ENCODE data around the gene USP32. TPM values are rescaled to one million over a fixed set of nuclear protein-coding genes. Genes with fewer than 3 reads are reported as not detected.

The USP32 gene
- polyA plus RNA-seq, 3 donors, result 10.1 to 26.6 (median 16.6) TPM

- Histone ChIP-seq H4K20me1 (ENCODE audit: insufficient read depth, low read length) (peaks cover 73% of the 10 kb centered on the region), H3K27me3 (ENCODE audit: control insufficient read depth in 2 of 2, insufficient read depth in 2 of 2, low read length in 2 of 2) (no peaks in the 10 kb centered on the region), H3K9ac (ENCODE audit: insufficient read depth, low read length, poor library complexity, severe bottlenecking) (no peak overlapping the region), H3K4me2 (replicated peaks; ENCODE audit: extremely low read depth, low read length, poor library complexity, severe bottlenecking) (no peak overlapping the region), H3K4me1 (ENCODE audit: control insufficient read depth in 1 of 2, insufficient read depth in 2 of 2, low read length in 2 of 2) (peaks cover 19 to 30% of the 10 kb centered on the region in 2 donors), H3K36me3 (replicated peaks in 1 of 2; ENCODE audit: control insufficient read depth in 1 of 2, insufficient read depth in 2 of 2, low read length in 2 of 2) (no peaks in the 10 kb centered on the region), H3K27ac (ENCODE audit: low read depth in 1 of 2, low read length in 2 of 2) (no peak overlapping the region), H3K4me3 (replicated peaks in 1 of 3; ENCODE audit: low read depth in 2 of 3, low read length in 3 of 3) (no peak overlapping the region), H2AFZ (ENCODE audit: insufficient read depth, low read depth, low read length, poor library complexity, severe bottlenecking) (no peak overlapping the region), H3K79me2 (ENCODE audit: insufficient read depth, low read length) (peaks cover 91% of the 10 kb centered on the region), H3K9me3 (replicated peaks in 1 of 2; ENCODE audit: control insufficient read depth in 1 of 2, insufficient read depth in 1 of 2, low read length in 2 of 2) (no peaks in the 10 kb centered on the region)
- no peaks in the 10 kb centered on the region for H3K27me3 Mint-ChIP-seq (ENCODE audit: low read depth in 3 of 3)
- H3K36me3 Mint-ChIP-seq, result peaks cover 2 to 19% of the 10 kb centered on the region in 2 donors
- H3K4me1 Mint-ChIP-seq, result peaks cover 28% of the 10 kb centered on the region
- WGBS (ENCODE audit: insufficient coverage), result no CpG with 5 or more reads among the region's 4 CpGs
- no peaks in the 10 kb centered on the region for H3K9me3 Mint-ChIP-seq
- TF ChIP-seq CTCF (IDR thresholded peaks at IDR 0.05), result no peak
- H3K27ac Mint-ChIP-seq, result no peak overlapping the region
- no peak for DNase-seq
- intact Hi-C loops (cut with micrococcal nuclease), result loop anchor here in 1 of 2 donors (10.0 kb wide), 1 partner anchor 62 kb away; the partner anchor contains the start of gene CHCT1
- no peak overlapping the region for H3K4me3 Mint-ChIP-seq
These were observed 29.6 kb downstream of the USP32 start for GRCh38 chr17:60362329-60362728.

GRCh38 chr17:60361889-60362288 is 30.0 kb downstream of the USP32 start:
- Histone ChIP-seq H3K79me2 (ENCODE audit: insufficient read depth, low read length) (peaks cover 91% of the 10 kb centered on the region), H3K36me3 (replicated peaks in 1 of 2; ENCODE audit: control insufficient read depth in 1 of 2, insufficient read depth in 2 of 2, low read length in 2 of 2) (no peaks in the 10 kb centered on the region)

More at GRCh38 chr17:60361889-60362288, 30.0 kb downstream of the USP32 start:
- Histone ChIP-seq H3K4me3 (replicated peaks in 1 of 3; ENCODE audit: low read depth in 2 of 3, low read length in 3 of 3) (no peak overlapping the region), H2AFZ (ENCODE audit: insufficient read depth, low read depth, low read length, poor library complexity, severe bottlenecking) (no peak overlapping the region), H3K27me3 (ENCODE audit: control insufficient read depth in 2 of 2, insufficient read depth in 2 of 2, low read length in 2 of 2) (no peaks in the 10 kb centered on the region), H3K4me2 (replicated peaks; ENCODE audit: extremely low read depth, low read length, poor library complexity, severe bottlenecking) (no peak overlapping the region), H3K9ac (ENCODE audit: insufficient read depth, low read length, poor library complexity, severe bottlenecking) (no peak overlapping the region), H3K9me3 (replicated peaks in 1 of 2; ENCODE audit: control insufficient read depth in 1 of 2, insufficient read depth in 1 of 2, low read length in 2 of 2) (no peaks in the 10 kb centered on the region), H3K27ac (ENCODE audit: low read depth in 1 of 2, low read length in 2 of 2) (no peak overlapping the region), H3K4me1 (ENCODE audit: control insufficient read depth in 1 of 2, insufficient read depth in 2 of 2, low read length in 2 of 2) (peaks cover 24 to 34% of the 10 kb centered on the region in 2 donors), H4K20me1 (ENCODE audit: insufficient read depth, low read length) (peaks cover 73% of the 10 kb centered on the region)
- no peak for TF ChIP-seq CTCF (IDR thresholded peaks at IDR 0.05)
- Mint-ChIP-seq H3K36me3 (peaks cover 2 to 15% of the 10 kb centered on the region in 2 donors), H3K9me3 (no peaks in the 10 kb centered on the region), H3K4me1 (peaks cover 31% of the 10 kb centered on the region), H3K27me3 (ENCODE audit: low read depth in 3 of 3) (no peaks in the 10 kb centered on the region), H3K27ac (no peak overlapping the region), H3K4me3 (no peak overlapping the region)
- DNase-seq, result no peak
- WGBS (ENCODE audit: insufficient coverage), result no CpG with 5 or more reads among the region's 2 CpGs
- intact Hi-C loops (cut with micrococcal nuclease), result loop anchor here in 1 of 2 donors (10.0 kb wide), 1 partner anchor 63 kb away; the partner anchor contains the start of gene CHCT1

All from CD14-positive monocyte (primary cell).